MG63 (cell line): ENCODE results near the gene PTPRR. TPM values are rescaled to one million over a fixed set of nuclear protein-coding genes. Genes with fewer than 3 reads are reported as not detected.

ENCODE experiments used
- DNase-seq: peaks from one replicate; pipeline ENCODE4 v3.0.0-alpha.2; 2020
- H3K27me3 ChIP-seq: fragments of 250-450 bp; sonication (Bioruptor Pico); 2 replicates; pipeline ENCODE4 v1.5.1; 2020; ENCODE audit warnings: mild to moderate bottlenecking, moderate library complexity
- H3K36me3 ChIP-seq: fragments of 250-450 bp; sonication (Bioruptor Pico); 2 replicates; pipeline ENCODE4 v1.5.1; 2020; ENCODE audit warnings: mild to moderate bottlenecking, moderate library complexity
- H3K4me3 ChIP-seq: fragments of 250-450 bp; sonication (Bioruptor Pico); 2 replicates; pipeline ENCODE4 v1.5.1; 2020; ENCODE audit warnings: mild to moderate bottlenecking, moderate library complexity
- H3K9me3 ChIP-seq: fragments of 250-450 bp; sonication (Bioruptor Pico); 2 replicates; pipeline ENCODE4 v1.5.1; 2020; ENCODE audit warnings: mild to moderate bottlenecking, moderate library complexity
- total RNA-seq: library from RNA; depleted of rRNA; stranded (reverse); fragments of >200 nt; shearing (Covaris generic); gene quantifications from 2 replicates; pipeline ENCODE4 v1.2.3, GENCODE V29; 2014; ENCODE audit warnings: low replicate concordance

The PTPRR gene
- total RNA-seq, 1 experiment from 2014 or later: not detected

GRCh38 chr12:70711831-70712230 is 208.7 kb downstream of the PTPRR start:
- H3K9me3 ChIP-seq: no peaks in the 10 kb centered on the region
- H3K27me3 ChIP-seq: no peaks in the 10 kb centered on the region
- no peak for DNase-seq
- no peak overlapping the region for H3K4me3 ChIP-seq
- H3K36me3 ChIP-seq: no peaks in the 10 kb centered on the region

GRCh38 chr12:70709022-70709421 is 211.5 kb downstream of the PTPRR start:
- Histone ChIP-seq H3K27me3 (no peaks in the 10 kb centered on the region), H3K36me3 (no peaks in the 10 kb centered on the region), H3K9me3 (no peaks in the 10 kb centered on the region), H3K4me3 (no peak overlapping the region)
- DNase-seq: no peak

GRCh38 chr12:70706611-70707010 is 213.9 kb downstream of the PTPRR start:
- no peak for DNase-seq
- no peaks in the 10 kb centered on the region for H3K27me3 ChIP-seq
- no peaks in the 10 kb centered on the region for H3K9me3 ChIP-seq
- no peak overlapping the region for H3K4me3 ChIP-seq
- no peaks in the 10 kb centered on the region for H3K36me3 ChIP-seq

DNA sequence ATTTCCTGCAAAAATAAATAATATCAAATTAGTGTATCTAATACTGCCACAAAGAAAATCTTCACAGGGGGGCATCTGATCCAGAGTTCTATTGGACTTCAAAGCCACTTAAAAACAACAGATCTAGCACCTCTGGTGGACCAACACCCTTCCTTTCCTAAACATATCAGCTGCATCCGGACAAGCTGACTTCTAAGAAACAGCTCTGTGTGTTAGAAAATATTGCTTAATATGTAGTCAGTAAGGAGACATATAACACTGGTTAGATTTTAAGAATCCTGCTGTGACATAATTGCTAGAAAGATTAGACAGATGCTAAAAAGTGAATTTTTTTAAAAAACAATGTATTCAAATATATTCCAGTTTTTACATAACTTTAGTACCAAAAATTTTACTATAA is 222.2 kb downstream of the PTPRR start:
- Histone ChIP-seq H3K27me3 (no peaks in the 10 kb centered on the region), H3K36me3 (no peaks in the 10 kb centered on the region), H3K4me3 (no peak overlapping the region), H3K9me3 (no peaks in the 10 kb centered on the region)
- no peak for DNase-seq

GRCh38 chr12:70695361-70696023 is 225.0 kb downstream of the PTPRR start:
- no peak for DNase-seq
- Histone ChIP-seq H3K4me3 (no peak overlapping the region), H3K27me3 (no peaks in the 10 kb centered on the region), H3K36me3 (no peaks in the 10 kb centered on the region), H3K9me3 (no peaks in the 10 kb centered on the region)

GRCh38 chr12:70692681-70693288 is 227.8 kb downstream of the PTPRR start:
- no peak for DNase-seq
- H3K36me3 ChIP-seq: no peaks in the 10 kb centered on the region

DNA sequence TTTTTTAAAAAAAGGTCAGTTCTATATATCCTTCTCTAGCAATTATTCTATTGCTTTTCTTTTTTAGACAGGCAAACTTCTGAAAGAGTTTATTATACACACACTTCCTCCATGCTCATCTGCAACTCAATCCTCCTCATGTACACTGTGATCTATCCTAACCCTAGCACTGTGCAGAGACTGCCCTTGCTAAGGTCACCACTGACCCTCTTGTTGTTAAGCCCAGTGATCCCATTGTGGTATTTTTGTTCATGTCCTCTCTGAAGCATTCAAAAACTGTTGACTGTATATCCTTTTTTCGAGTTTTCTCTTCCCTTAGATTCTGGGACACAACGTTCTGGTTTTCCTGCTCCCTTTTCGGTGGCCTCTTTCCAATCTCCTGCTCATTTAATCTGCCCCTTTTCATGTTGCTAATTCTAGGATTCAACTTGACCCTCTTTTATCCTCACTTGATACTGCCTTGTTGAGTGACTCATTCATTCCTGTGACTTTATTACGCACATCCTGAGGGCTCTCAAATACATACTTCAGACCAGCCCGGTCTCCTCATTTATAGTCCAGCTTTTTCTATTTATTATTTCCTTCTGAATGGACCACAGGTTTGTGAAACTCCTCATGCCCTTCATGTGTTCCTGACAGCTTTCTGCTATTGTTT is 229.4 kb downstream of the PTPRR start:
- no peak for DNase-seq
- Histone ChIP-seq H3K36me3 (no peaks in the 10 kb centered on the region), H3K9me3 (no peaks in the 10 kb centered on the region), H3K27me3 (no peaks in the 10 kb centered on the region), H3K4me3 (no peak overlapping the region)

More at GRCh38 chr12:70692681-70693288, 227.8 kb downstream of the PTPRR start:
- no peaks in the 10 kb centered on the region for H3K27me3 ChIP-seq
- no peak overlapping the region for H3K4me3 ChIP-seq
- no peaks in the 10 kb centered on the region for H3K9me3 ChIP-seq

GRCh38 chr12:70686907-70687306 is 233.6 kb downstream of the PTPRR start:
- Histone ChIP-seq H3K27me3 (no peaks in the 10 kb centered on the region), H3K4me3 (no peak overlapping the region), H3K36me3 (no peaks in the 10 kb centered on the region)

DNA sequence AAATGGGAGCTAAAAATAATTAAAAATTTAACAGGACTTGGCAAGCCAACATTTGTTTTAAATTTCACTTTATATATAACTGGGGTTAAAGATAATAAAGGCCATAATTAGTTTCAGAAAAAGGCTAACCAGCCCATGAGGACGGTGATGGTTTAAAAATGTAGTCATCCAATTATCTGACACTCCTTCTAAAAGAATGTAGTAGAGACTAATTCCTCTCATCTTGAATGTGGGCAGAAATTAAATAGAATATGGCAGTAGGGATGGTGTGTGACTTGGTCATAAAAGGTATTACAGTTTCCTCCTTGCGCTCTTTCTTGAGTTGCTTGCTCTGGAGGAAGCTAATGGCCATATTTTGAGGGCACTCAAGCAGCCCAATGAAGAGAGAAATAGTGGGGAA is 234.2 kb downstream of the PTPRR start:
- H3K4me3 ChIP-seq: no peak overlapping the region
- H3K36me3 ChIP-seq: no peaks in the 10 kb centered on the region
- no peak for DNase-seq

More at GRCh38 chr12:70686907-70687306, 233.6 kb downstream of the PTPRR start:
- no peak for DNase-seq
- no peaks in the 10 kb centered on the region for H3K9me3 ChIP-seq

GRCh38 chr12:70683976-70684375 is 236.6 kb downstream of the PTPRR start:
- H3K36me3 ChIP-seq: no peaks in the 10 kb centered on the region
- no peak overlapping the region for H3K4me3 ChIP-seq
- no peaks in the 10 kb centered on the region for H3K27me3 ChIP-seq
- DNase-seq: no peak
- H3K9me3 ChIP-seq: no peaks in the 10 kb centered on the region

More for the DNA sequence above, 234.2 kb downstream of the PTPRR start:
- Histone ChIP-seq H3K9me3 (no peaks in the 10 kb centered on the region), H3K27me3 (no peaks in the 10 kb centered on the region)

DNA sequence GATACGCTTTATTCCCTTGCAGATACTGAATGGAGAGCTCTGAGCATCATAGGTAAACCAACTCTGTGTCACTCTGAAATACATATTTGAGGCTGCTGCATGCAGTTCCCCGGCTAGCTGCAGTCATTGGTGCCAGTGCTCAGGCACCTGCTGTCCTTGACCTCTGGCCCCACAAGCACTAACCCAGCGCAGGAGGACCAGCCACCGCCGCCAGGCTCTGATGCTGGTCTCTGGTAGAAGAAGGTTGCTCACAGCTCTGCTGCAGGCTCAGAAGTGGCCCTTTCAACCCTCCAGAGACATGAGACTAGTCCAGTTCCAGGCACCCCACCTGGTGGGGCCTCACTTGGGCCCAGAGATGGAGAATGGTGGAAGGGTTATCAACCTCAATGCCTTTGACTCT is 248.8 kb downstream of the PTPRR start:
- Histone ChIP-seq H3K36me3 (no peaks in the 10 kb centered on the region), H3K4me3 (no peak overlapping the region), H3K9me3 (no peaks in the 10 kb centered on the region), H3K27me3 (no peaks in the 10 kb centered on the region; the same call in 1 of the 2 replicates)
- DNase-seq: no peak

DNA sequence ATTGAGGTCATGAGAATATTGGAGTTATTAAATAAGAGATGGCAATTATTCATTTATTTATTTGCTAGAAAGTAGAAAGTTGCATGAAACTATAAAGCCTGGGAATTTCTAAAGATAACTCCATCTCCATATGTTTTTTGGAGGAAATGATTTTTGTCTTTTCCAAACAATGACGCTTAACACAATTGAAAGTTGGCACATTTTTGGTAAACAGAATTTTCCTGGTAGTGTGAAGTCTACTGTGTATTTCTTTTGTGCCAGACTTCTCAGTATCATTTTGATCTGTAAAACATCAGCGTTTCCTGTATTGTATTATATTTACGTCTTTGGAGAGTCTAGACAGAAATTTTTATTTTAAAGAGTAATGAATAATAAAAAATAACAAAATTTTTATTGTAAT is 249.6 kb downstream of the PTPRR start:
- no peaks in the 10 kb centered on the region; the same call in 1 of the 2 replicates for H3K27me3 ChIP-seq
- no peaks in the 10 kb centered on the region for H3K9me3 ChIP-seq
- H3K4me3 ChIP-seq: no peak overlapping the region
- DNase-seq: no peak
- no peaks in the 10 kb centered on the region for H3K36me3 ChIP-seq

DNA sequence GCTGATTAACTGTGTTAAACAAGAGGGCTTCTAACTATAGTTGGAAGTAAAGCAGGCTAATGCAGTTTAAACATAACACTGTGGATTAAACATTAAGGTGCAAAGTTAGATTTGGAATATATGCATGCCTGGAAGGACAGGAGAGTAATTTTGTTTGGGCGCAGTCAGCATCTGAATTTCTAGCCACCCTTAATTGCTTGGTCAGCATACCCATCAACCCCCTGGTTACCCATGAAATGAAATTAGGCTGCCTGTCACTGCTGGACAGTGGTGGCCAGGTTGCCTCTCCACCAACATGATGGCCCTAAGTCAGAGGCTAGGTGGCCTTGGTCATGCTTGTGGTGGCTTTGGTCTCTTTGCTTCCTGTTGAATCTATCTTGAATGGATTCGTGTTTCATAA is 253.3 kb downstream of the PTPRR start:
- no peaks in the 10 kb centered on the region for H3K9me3 ChIP-seq
- H3K27me3 ChIP-seq: no peaks in the 10 kb centered on the region; the same call in 1 of the 2 replicates
- H3K36me3 ChIP-seq: no peaks in the 10 kb centered on the region
- no peak overlapping the region for H3K4me3 ChIP-seq
- DNase-seq: no peak

- Histone ChIP-seq H3K27me3 (no peaks in the 10 kb centered on the region; the same call in 1 of the 2 replicates), H3K36me3 (no peaks in the 10 kb centered on the region), H3K9me3 (no peaks in the 10 kb centered on the region), H3K4me3 (no peak overlapping the region)
- no peak for DNase-seq
Observed at GRCh38 chr12:70666364-70666763, 254.2 kb downstream of the PTPRR start.

DNA sequence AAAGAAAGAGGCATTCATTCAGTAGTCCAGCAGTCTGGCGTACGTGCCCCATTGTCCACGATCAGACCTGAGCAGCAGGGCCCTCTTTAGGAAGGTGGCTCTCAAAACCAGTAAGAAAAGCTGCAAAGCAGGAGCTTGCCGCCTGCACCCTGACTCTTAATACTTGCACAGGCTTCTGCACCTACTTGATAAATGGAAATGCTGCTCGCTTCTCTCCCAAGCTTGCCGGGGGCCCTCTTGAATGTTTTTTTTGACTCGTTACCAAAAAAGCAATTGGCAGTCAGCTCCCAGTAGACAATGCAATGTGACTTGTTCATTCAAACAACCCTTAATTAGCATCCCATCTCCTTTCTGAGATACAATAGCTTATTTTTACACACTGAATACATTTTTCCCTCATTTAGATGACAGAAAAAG is 256.1 kb downstream of the PTPRR start:
- no peaks in the 10 kb centered on the region for H3K36me3 ChIP-seq
- no peaks in the 10 kb centered on the region; the same call in 1 of the 2 replicates for H3K27me3 ChIP-seq
- no peaks in the 10 kb centered on the region for H3K9me3 ChIP-seq
- no peak for DNase-seq
- H3K4me3 ChIP-seq: no peak overlapping the region

GRCh38 chr12:70663838-70664237 is 256.7 kb downstream of the PTPRR start:
- H3K36me3 ChIP-seq: no peaks in the 10 kb centered on the region
- no peaks in the 10 kb centered on the region for H3K9me3 ChIP-seq
- H3K27me3 ChIP-seq: no peaks in the 10 kb centered on the region; the same call in 1 of the 2 replicates
- no peak for DNase-seq
- no peak overlapping the region for H3K4me3 ChIP-seq

GRCh38 chr12:70661466-70662161 is 258.9 kb downstream of the PTPRR start:
- Histone ChIP-seq H3K27me3 (no peaks in the 10 kb centered on the region), H3K9me3 (no peaks in the 10 kb centered on the region), H3K36me3 (no peaks in the 10 kb centered on the region), H3K4me3 (no peak overlapping the region)
- DNase-seq: no peak
